ENCODE measurements around the gene YPEL2. TPM values are rescaled to one million over a fixed set of nuclear protein-coding genes. Genes with fewer than 3 reads are reported as not detected.
"Not testable (repeated sequence)": the region's sequence is repeated elsewhere in the genome, so short reads cannot be mapped to it uniquely, and the experiment has no call there.

Gene YPEL2
- total and polyA plus RNA-seq, 4 donors = 7.8 to 47.0 (median 11.4) TPM

DNA sequence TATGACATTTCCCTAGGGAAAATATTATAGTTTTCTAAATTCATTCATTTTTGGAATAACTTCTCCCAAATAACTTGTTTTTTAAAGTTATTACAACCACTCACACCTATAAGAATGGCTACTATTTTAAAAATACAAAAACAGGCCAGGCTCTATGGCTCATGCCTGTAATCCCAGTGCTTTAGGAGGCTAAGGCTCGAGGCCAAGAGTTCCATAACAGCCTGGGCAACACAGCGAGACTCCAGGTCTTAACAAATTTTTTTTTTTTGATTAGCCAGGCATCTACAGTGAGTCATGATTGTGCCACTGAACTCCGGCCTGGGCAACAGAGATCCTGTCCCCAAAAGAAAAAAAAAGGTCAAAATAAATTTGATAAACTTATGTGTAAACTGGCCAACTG, 43.6 kb upstream of the YPEL2 start:
- Histone ChIP-seq H3K4me3 (no peak overlapping the region), H3K36me3 (ENCODE audit: control insufficient read depth in 4 of 4, insufficient read depth in 4 of 4, low read length in 4 of 4) (no peaks in the 10 kb centered on the region), H3K4me1 (ENCODE audit: control insufficient read depth in 5 of 5, insufficient read depth in 5 of 5, low read length in 5 of 5) (no peaks in the 10 kb centered on the region), H3K27ac (ENCODE audit: low read depth in 1 of 2, low read length in 1 of 2) (no peak overlapping the region), H3K27me3 (ENCODE audit: control insufficient read depth in 3 of 3, insufficient read depth in 3 of 3, low read length in 2 of 3) (no peaks in the 10 kb centered on the region), H3K9me3 (ENCODE audit: control insufficient read depth in 4 of 4, insufficient read depth in 3 of 4, low read length in 3 of 4) (no peaks in the 10 kb centered on the region), H3K9ac (ENCODE audit: insufficient read depth in 1 of 2, low read length in 2 of 2) (no peak overlapping the region)
- no peak for TF ChIP-seq CTCF (IDR thresholded peaks at IDR 0.05; ENCODE audit: control extremely low read depth, extremely low read depth)
- 77 to 80% methylated on average over 3 of the region's 3 CpGs for WGBS, 2 donors
- no peak for ATAC-seq (ENCODE audit: insufficient read depth, low FRiP score)
- DNase-seq = no peak

DNA sequence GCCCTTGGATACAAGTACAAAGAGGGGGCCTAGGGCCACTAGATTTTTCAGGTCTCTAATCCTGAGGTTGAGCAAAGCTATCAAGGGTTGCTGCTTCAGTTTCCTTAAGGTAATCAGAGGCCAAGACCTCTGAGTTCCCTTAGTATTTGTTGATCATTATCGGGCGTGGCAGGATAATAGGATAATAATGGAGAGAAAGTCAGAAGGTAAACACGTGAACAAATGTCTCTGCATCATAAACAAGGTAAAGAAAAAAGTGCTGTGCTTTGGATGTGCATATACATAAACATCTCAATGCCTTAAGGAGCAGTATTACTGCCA, 41.5 kb upstream of the YPEL2 start:
- no peak for DNase-seq
- H3K9ac ChIP-seq (ENCODE audit: insufficient read depth in 1 of 2, low read length in 2 of 2) = no peak overlapping the region
- no peaks in the 10 kb centered on the region for H3K9me3 ChIP-seq (ENCODE audit: control insufficient read depth in 4 of 4, insufficient read depth in 3 of 4, low read length in 3 of 4)
- no peak for TF ChIP-seq CTCF (IDR thresholded peaks at IDR 0.05; ENCODE audit: control extremely low read depth, extremely low read depth)
- no peak for ATAC-seq (ENCODE audit: insufficient read depth, low FRiP score)
- 40 to 61% methylated on average over 3 of the region's 3 CpGs for WGBS, 2 donors
- H3K36me3 ChIP-seq (ENCODE audit: control insufficient read depth in 4 of 4, insufficient read depth in 4 of 4, low read length in 4 of 4) = no peaks in the 10 kb centered on the region
- H3K27me3 ChIP-seq (ENCODE audit: control insufficient read depth in 3 of 3, insufficient read depth in 3 of 3, low read length in 2 of 3) = no peaks in the 10 kb centered on the region
- H3K4me1 ChIP-seq (ENCODE audit: control insufficient read depth in 5 of 5, insufficient read depth in 5 of 5, low read length in 5 of 5) = no peaks in the 10 kb centered on the region
- H3K27ac ChIP-seq (ENCODE audit: low read depth in 1 of 2, low read length in 1 of 2) = peak overlapping the region in 1 of 2 donors; percentile 79
- H3K4me3 ChIP-seq = no peak overlapping the region

DNA sequence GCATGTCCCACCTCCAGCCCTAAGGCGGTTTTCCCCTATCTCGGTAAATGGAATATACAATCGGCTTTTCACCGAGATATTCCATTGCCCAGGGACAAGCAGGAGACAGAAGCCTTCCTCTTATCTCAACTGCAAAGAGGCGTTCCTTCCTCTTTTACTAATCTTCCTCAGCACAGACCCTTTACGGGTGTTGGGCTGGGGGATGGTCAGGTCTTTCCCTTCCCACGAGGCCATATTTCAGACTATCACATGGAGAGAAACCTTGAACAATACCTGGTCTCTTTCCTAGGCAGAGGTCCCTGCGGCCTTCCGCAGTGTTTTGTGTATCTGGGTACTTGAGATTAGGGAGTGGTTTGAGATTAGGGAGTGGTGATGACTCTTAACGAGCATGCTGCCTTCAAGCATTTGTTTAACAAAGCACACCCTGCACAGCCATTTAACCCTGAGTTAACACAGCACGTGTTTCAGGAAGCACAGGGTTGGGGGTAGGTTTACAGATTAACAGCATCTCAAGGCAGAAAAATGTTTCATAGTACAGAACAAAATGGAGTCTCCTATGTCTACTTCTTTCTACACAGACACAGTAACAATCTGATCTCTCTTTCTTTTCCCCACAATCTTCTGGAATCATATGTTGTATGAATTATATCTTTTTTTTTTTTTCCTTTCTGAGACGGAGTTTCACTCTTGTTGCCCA, 41.0 kb upstream of the YPEL2 start:
- not testable (repeated sequence) for H3K9ac ChIP-seq (ENCODE audit: insufficient read depth in 1 of 2, low read length in 2 of 2); H3K9me3 ChIP-seq (ENCODE audit: control insufficient read depth in 4 of 4, insufficient read depth in 3 of 4, low read length in 3 of 4); H3K27me3 ChIP-seq (ENCODE audit: control insufficient read depth in 3 of 3, insufficient read depth in 3 of 3, low read length in 2 of 3); H3K36me3 ChIP-seq (ENCODE audit: control insufficient read depth in 4 of 4, insufficient read depth in 4 of 4, low read length in 4 of 4); H3K4me1 ChIP-seq (ENCODE audit: control insufficient read depth in 5 of 5, insufficient read depth in 5 of 5, low read length in 5 of 5); H3K4me3 ChIP-seq; ATAC-seq (ENCODE audit: insufficient read depth, low FRiP score)
- H3K27ac ChIP-seq (ENCODE audit: low read depth in 1 of 2, low read length in 1 of 2) = peak overlapping the region in 1 of 2 donors; percentile 79
- WGBS, 2 donors = 13 to 26% methylated on average over 12 of the region's 12 CpGs
- DNase-seq = peak; percentile 32 to 64 (median 34)

DNA sequence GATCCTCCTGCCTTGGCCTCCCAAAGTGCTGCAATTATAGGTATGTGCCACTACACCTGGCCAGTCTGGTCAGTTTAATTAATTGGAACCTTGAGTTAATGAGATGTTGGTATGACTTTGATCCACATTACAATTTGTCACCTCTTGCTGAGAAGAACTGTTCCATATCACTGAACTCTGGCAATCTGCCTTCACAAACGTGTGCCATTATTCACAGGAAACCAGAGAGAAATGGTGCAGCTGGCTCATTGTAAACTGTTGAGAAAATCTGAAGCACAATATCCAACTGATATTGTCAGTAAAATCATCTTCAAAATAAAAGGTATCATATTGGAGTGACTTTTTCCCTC, 39.3 kb upstream of the YPEL2 start:
- no peaks in the 10 kb centered on the region for H3K36me3 ChIP-seq (ENCODE audit: control insufficient read depth in 4 of 4, insufficient read depth in 4 of 4, low read length in 4 of 4)
- H3K4me3 ChIP-seq = no peak overlapping the region
- ATAC-seq (ENCODE audit: insufficient read depth, low FRiP score) (no peak), DNase-seq (no peak)
- H3K27me3 ChIP-seq (ENCODE audit: control insufficient read depth in 3 of 3, insufficient read depth in 3 of 3, low read length in 2 of 3) = no peaks in the 10 kb centered on the region
- TF ChIP-seq CTCF (IDR thresholded peaks at IDR 0.05; ENCODE audit: control extremely low read depth, extremely low read depth) = no peak
- 19 to 23% methylated on average over 1 of the region's 1 CpG for WGBS, 2 donors
- no peaks in the 10 kb centered on the region for H3K9me3 ChIP-seq (ENCODE audit: control insufficient read depth in 4 of 4, insufficient read depth in 3 of 4, low read length in 3 of 4)
- no peaks in the 10 kb centered on the region for H3K4me1 ChIP-seq (ENCODE audit: control insufficient read depth in 5 of 5, insufficient read depth in 5 of 5, low read length in 5 of 5)
- H3K9ac ChIP-seq (ENCODE audit: insufficient read depth in 1 of 2, low read length in 2 of 2) = no peak overlapping the region
- no peak overlapping the region for H3K27ac ChIP-seq (ENCODE audit: low read depth in 1 of 2, low read length in 1 of 2)

Data from lung (tissue), 12 donors.